Activated CD4-positive, alpha-beta T cell treated with anti-CD3 and anti-CD28 coated beads, Interleukin-2, Interleukin-6, amounts not matched to agents 100 ng/mL and 50 ng/mL, durations not matched to agents 16 hours and 8 hours (primary cell): ENCODE results near the gene RASGRF1.
"Not testable (repeated sequence)": the region's sequence is repeated elsewhere in the genome, so short reads cannot be mapped to it uniquely, and the experiment has no call there.

ENCODE experiments used
- DNase-seq: peaks from one replicate; pipeline ENCODE4 v3.0.0-alpha.2; 2020

Gene RASGRF1

GRCh38 chr15:79090487-79091203, at the start of gene RASGRF1:
TSS of gene RASGRF1 (minus strand) at chr15:79090780. CDS start at chr15:79090498, 282 bp downstream.
- DNase-seq = no peak

- DNase-seq = no peak
Measured at GRCh38 chr15:79136434-79137046, 46.0 kb upstream of the RASGRF1 start.

GRCh38 chr15:79133309-79133708, 42.7 kb upstream of the RASGRF1 start:
- no peak for DNase-seq

GRCh38 chr15:79132770-79133169, 42.2 kb upstream of the RASGRF1 start:
- no peak for DNase-seq

GRCh38 chr15:79132361-79132760, 41.8 kb upstream of the RASGRF1 start:
- DNase-seq = no peak

GRCh38 chr15:79130535-79131130, 40.1 kb upstream of the RASGRF1 start:
- no peak for DNase-seq

GRCh38 chr15:79129235-79129634, 38.7 kb upstream of the RASGRF1 start:
- DNase-seq = no peak

- no peak for DNase-seq
Measured at GRCh38 chr15:79128556-79128955, 38.0 kb upstream of the RASGRF1 start.

- no peak for DNase-seq
Measured at GRCh38 chr15:79124388-79124787, 33.8 kb upstream of the RASGRF1 start.

GRCh38 chr15:79122991-79123390, 32.4 kb upstream of the RASGRF1 start:
- no peak for DNase-seq

- DNase-seq = no peak
Measured at GRCh38 chr15:79122391-79122790, 31.8 kb upstream of the RASGRF1 start.

- no peak for DNase-seq
Measured at GRCh38 chr15:79121571-79121970, 31.0 kb upstream of the RASGRF1 start.

- DNase-seq = no peak
Measured at GRCh38 chr15:79117442-79118204, 27.0 kb upstream of the RASGRF1 start.

GRCh38 chr15:79116771-79117170, 26.2 kb upstream of the RASGRF1 start:
- no peak for DNase-seq

GRCh38 chr15:79115986-79116665, 25.5 kb upstream of the RASGRF1 start:
- DNase-seq = no peak

- no peak for DNase-seq
Measured at GRCh38 chr15:79113831-79114230, 23.3 kb upstream of the RASGRF1 start.

- not testable (repeated sequence) for DNase-seq
Measured at GRCh38 chr15:79111404-79111803, 20.8 kb upstream of the RASGRF1 start.

GRCh38 chr15:79105141-79105540, 14.6 kb upstream of the RASGRF1 start:
- DNase-seq = no peak

- no peak for DNase-seq
Measured at GRCh38 chr15:79102595-79102994, 12.0 kb upstream of the RASGRF1 start.

- no peak for DNase-seq
Measured at GRCh38 chr15:79101866-79102581, 11.4 kb upstream of the RASGRF1 start.

GRCh38 chr15:79099692-79100091, 9.1 kb upstream of the RASGRF1 start:
- no peak for DNase-seq

- no peak for DNase-seq
Measured at GRCh38 chr15:79094611-79095021, 4.0 kb upstream of the RASGRF1 start.
